Tongue (tissue), 2 donors: Measurements from ENCODE around the gene BET1L. TPM values are rescaled to one million over a fixed set of nuclear protein-coding genes. Genes with fewer than 3 reads are reported as not detected.

Experiments
- DNase-seq: peaks from one replicate; pipeline ENCODE4 v3.0.0-alpha.2; 2015
- total RNA-seq: library from RNA; depleted of rRNA; stranded (reverse); fragments of >200 nt; gene quantifications from one replicate; pipeline ENCODE4 v1.2.3, GENCODE V29; 2014

BET1L gene
- total RNA-seq, 1 donor from 2014 or later = 14.7 TPM

DNA sequence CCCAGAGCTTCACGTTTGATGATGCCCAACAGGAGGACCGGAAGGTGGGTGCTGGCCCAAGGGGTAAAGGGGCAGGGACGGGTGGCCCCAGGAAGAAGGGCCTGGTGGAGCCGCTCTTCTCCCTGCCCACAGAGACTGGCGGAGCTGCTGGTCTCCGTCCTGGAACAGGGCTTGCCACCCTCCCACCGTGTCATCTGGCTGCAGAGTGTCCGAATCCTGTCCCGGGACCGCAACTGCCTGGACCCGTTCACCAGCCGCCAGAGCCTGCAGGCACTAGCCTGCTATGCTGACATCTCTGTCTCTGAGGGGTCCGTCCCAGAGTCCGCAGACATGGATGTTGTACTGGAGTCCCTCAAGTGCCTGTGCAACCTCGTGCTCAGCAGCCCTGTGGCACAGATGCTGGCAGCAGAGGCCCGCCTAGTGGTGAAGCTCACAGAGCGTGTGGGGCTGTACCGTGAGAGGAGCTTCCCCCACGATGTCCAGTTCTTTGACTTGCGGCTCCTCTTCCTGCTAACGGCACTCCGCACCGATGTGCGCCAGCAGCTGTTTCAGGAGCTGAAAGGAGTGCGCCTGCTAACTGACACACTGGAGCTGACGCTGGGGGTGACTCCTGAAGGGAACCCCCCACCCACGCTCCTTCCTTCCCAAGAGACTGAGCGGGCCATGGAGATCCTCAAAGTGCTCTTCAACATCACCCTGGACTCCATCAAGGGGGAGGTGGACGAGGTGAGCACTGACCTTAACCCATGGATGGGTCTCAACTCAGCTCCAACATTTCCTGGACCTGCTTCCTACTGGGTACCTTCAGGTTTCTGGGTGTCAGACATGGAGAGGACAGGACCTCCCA, 2.3 kb upstream of the BET1L start:
- DNase-seq = no peak

- no peak for DNase-seq
Measured at GRCh38 chr11:208917-209260, 1.7 kb upstream of the BET1L start.

GRCh38 chr11:208181-208916, 1.1 kb upstream of the BET1L start:
- peak; percentile 90 for DNase-seq

DNA sequence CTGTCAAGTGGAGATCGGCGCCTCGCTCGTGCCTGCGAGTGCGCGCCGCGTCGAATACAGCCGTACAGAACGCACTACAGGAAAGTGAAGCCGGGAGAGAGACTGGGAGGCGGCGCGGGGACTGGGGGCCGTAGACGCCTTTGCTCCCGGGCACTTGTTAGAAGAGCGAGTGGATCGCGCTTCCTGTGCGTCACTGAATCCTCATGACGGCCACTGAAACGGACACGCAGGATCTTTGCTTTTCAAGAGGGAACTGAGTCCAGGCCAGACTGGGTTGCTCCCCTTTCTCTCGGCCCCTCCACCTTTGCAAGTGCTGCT, 623 bp upstream of the BET1L start:
- DNase-seq = no peak

- DNase-seq = no peak
Measured at GRCh38 chr11:206526-207207, 532 bp downstream of the BET1L start.

GRCh38 chr11:206002-206384, 1.2 kb downstream of the BET1L start:
- DNase-seq = no peak

DNA sequence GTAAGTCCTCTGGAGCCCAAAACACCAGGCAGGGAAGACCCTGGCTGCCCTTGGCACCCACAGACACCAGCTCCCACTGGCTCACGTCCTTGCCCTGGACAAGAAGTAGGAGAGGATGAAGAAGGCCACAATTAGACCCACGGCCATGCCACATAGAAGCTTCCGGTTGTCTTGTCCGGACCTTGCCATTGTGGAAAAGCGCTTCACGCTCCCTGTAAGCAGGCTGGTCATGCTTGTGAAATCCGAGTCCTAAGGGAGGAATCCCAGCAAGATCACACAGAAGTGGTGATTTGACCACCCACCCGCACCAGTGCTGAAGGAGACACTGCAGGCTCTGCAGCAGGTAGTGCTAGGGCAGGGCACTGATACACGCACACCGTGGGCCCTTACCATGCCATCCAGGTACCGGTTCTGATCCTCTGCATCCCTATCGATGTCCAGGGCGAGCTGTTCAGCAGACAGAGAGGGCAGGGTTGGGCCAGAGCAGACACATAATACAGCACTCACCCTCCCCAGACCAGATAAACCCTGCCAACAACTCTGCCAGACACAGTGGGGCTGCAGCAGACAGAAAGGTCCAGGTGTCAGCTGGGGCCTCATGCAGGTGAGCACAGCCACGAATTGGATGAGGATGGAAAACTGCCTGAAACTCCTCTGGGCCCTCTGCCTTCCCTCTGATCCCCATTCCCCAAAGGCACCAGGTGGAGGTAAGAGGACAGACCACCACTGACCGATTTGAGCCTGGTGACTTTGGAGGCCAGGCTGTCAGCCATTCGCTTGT, 1.8 kb downstream of the BET1L start:
- no peak for DNase-seq

DNA sequence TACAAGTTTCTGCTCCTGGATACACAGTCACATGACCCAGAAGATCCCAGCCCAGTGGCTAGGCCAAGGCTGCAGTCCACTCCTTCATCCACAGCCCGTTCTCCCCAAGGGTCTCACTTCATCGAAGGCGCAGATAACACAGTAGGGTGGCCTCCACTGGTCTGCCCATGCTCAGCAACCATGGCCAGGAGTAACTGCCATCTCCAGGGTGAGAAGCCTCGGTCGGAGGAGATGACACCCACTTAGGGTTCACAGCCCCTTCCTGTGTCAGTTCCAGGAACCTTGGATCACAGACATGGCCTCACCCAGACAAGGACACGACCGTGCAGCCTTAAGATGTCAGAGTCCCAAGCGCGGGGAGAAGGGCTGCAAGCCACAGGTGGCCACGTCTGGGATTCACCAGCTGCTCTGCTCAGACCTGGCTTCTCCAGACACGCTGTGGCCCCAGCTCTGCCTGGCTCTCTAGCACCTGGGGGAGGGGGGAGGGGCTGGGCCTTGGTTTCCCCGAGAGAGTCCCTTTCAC, 2.6 kb downstream of the BET1L start:
- no peak for DNase-seq

- no peak for DNase-seq
Measured at GRCh38 chr11:203945-204586, 3.1 kb downstream of the BET1L start.

- DNase-seq = no peak
Measured at GRCh38 chr11:203056-203944, 3.9 kb downstream of the BET1L start.

GRCh38 chr11:202490-202889, 4.7 kb downstream of the BET1L start:
- DNase-seq = no peak

DNA sequence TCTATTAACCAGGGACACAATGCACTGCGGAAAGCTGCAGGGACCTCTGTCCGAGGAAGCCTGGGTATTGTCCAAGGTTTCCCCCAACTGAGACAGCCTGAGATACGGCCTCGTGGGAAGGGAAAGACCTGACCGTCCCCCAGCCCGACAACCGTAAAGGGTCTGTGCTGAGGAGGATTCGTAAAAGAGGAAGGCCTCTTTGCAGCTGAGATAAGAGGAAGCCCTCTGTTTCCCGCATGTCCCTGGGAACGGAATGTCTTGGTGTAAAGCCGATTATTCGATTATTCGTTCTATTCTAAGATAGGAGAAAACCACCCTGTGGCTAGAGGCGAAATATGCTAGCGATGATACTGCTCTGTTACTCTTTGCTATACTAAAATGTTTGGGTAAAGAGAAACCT, 5.2 kb downstream of the BET1L start:
- DNase-seq = no peak

GRCh38 chr11:200224-201003, 6.8 kb downstream of the BET1L start:
- DNase-seq = no peak

DNA sequence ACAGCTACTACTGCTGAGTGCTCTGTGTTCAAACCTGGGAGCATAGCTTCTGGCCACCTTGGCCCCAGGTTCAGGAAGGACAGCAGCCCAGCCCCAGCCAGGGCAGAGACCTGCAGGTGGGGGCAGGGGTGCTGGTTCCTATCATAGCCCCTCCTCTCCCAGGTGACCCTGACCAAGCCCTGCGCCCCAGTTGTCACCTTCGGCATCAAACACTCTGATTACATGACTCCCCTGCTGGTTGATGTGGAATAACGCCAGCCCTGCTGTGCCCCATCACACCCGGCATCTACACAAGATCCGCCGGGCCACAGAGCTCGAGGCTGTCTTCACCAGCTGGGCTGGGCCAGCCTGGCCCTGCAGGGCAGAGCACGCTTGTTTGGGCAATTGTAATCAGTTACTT, 7.4 kb downstream of the BET1L start:
- DNase-seq = no peak

- no peak for DNase-seq
Measured at GRCh38 chr11:199004-199581, 8.1 kb downstream of the BET1L start.

- DNase-seq = no peak
Measured at GRCh38 chr11:198236-198806, 8.9 kb downstream of the BET1L start.

DNA sequence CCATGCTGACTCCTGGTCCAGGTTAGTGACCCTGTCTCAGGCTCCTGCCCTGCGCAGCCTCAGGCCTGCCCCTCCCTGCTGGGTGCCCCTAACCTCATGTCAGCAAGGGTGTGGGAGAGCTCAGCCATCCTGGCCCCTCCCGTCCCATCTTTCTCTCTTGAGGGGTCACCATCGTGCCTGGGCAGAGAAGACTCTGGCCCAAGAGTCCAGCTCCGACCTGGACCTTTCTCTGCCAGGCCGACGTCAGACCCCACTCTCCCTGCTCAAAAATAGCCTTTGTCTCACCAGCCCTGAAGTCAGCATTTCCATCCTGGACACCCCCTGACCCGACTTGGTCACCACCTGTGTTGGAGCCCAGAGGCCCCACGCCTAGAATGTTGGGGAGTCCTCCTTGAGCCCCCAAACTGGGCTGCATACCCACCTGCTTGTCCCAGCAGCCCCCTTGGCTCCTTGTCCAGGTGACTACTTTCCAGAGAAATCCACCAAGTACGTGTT, 9.4 kb downstream of the BET1L start:
- no peak for DNase-seq

DNA sequence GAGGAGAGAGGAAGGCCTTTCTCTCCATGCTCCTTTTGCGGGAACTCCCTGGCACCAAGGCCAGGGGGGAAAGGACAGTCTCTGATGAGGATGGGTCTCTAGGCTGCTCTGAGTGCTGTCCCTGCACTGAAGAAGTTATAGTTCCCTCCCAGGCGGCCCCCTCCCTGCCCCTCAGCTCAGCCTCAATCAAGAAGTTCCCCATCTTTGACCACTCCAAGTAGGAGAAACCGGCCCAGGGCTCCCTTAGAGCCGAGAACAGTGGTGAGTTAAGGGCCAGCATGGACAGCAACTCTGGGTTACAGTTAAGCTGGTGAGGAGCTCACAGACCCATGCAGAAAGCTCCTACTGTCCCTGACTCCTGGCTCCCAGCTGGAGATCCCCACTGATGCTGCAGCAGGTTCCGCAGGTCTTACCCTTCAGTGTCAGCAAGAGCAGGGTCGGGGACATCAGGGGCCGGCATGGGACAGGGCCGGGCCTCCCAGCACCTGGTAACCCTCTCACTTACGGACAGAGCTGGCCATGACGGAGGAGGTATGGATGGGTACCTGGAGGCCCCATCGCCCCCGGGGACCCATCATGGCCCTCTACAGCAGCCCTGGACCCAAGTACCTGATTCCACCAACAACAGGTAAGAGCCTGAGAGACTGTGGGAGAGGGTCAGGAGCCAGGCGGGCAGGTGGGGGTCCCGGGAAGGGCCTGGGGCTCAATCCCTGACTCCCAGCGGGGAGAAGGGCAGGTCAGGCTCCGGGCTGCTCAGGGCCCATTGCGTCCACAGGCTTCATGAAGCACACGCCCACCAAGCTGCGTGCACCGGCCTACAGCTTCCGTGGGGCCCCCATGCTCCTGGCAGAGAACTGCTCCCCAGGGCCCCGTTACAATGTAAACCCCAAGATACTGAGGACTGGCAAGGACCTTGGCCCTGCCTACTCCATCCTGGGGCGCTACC, 10.1 kb downstream of the BET1L start:
- DNase-seq = no peak
